Activated CD4-positive, CD25-positive, alpha-beta regulatory T cell treated with anti-CD3 and anti-CD28 coated beads, Interleukin-2, amount 50 U/mL, for 72 hours (primary cell): ENCODE measurements around the gene TRMT10C.
"Not testable (repeated sequence)": the region's sequence is repeated elsewhere in the genome, so short reads cannot be mapped to it uniquely, and the experiment has no call there.

Experiments
- DNase-seq: peaks from one replicate; pipeline ENCODE4 v3.0.0; 2021

TRMT10C gene

DNA sequence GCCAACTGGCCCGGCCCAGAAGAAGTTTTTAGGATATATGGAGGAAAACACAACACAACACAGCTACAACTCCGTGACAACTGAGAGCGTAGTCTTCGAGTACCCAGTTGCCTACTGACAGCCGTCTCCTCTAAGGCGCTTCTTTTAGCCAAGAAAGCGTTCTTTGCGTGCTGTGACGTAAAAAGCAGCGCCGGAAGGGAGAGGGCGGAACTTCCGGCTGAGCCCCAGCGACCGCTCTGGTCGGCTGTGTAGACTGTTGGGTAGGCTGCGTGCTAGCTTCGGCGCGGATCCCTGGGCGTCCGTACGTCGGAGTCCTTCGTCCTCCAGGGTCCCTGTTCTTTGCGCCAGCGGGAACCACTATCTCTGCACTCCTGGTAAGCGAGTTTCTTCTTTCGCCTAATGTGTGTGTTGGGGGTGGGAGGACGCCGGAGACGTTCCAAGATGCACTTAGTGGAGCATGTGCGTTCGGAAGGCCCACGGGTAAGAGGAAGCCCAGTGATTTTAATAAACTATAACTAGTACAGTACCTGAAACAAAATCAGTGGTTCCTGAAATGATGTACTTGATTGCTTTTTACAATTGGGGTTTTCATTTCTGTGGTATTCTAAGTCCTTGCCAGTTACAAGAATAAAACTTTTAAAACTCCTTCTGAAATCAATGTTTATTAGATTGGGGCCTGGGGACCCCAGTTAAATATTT is at the start of gene TRMT10C:
TRMT10C (plus strand) TSS at position 239 of the 699 bp plus-strand sequence. CDS start 2,914 bp downstream, outside the sequence.
- DNase-seq = peak; percentile 89

DNA sequence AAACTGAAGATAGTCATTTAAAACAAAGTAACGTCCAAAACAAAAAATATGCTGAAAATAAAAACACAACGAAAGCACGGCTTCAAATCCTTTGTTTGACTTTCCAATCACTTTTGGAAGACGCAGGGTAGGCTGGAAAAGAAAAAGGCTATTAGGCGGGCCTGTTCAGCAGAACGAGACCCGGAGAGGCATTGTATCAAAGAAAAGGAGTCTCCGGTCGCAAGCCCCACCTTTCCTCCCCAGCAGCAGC is 49.3 kb upstream of the TRMT10C start:
- DNase-seq = no peak

DNA sequence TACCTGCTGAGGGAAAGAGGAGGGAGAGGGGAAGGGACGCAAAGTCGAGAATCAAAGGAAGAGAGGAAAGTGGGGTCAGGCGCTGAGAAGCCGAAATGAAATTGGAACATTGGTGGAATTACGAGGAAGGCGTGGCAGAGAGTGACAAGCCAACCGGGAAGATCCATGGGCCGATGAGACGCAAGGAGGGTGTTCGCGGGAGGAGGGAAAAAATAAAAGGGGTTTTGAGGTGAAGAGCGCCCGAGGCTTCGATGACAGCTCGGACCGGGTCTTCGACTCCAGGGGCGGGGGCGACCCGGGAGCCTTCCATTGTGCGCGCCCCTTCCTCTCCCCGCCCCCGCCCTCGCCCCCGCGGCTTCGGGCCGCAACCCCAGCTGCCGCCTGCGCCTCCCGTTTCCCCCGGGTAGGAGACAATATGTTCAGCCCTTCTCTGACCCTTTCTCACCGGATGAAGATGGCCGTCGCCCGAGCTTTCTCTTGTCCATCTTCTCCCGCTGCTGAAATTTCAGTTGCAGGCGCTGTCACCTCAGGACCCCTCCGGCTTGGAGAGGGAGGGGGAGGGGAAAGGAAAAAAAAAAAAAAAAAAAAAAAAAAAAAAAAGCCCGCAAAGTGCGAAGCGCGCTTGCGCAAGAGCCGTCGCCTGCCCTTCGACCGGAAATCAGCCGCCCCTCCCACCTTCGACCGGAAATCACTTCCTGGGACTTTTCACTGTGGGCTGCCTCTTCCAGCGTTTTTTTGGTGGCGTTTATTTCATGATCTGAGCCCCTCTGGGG is 48.8 kb upstream of the TRMT10C start, which contains the start of gene SENP7:
SENP7 (minus strand) TSS at position 567 of the 773 bp plus-strand sequence; CDS start at position 485, 82 bp downstream.
- peak; percentile 74 for DNase-seq

DNA sequence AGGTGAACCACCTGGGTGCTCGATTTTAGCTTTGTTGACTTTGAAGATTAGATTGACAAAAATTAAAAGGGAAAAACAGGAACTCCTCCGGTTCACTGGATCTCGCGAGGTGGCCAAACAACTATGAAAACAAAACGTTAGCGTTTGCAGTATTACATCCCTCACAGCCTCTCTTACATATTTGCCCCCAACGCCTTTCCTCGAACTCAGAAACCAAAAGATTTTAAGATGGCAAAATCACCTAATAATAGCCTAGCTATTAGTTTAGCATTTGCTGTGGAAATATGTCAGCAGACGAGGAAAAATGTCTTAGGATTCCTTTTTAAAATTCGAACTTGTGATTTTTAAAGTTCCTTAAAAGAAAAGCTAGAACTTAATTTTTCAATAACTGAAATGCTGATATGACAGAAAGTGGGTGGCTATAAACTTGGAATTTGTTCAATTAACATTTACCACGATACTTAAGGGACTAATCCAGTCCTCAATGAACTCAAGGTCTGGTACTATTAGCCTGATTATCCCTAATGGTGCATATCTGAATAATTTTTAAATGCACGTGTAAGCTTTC is 48.2 kb upstream of the TRMT10C start:
- DNase-seq = no peak

DNA sequence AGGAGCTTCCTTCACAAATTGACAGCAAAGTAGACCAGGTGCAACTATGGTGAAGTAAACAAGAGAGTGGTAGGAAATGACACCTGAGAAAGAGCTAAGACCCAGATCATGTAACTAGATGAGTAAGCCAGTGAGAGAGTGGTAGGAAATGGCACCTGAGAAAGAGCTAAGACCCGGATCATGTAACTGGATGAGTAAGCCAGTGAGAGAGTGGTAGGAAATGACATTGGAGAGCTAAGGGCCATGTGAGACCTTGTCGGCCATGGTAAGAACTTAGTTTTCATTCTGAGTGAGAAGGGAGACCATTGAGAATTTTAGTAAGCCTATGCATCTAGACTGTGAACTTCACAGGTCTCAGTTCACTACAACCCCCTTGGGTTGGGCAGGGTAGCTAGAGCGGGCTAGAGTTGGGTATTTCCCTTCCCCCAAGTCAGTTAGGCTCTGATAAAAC is 43.2 kb upstream of the TRMT10C start:
- DNase-seq = peak; percentile 50

DNA sequence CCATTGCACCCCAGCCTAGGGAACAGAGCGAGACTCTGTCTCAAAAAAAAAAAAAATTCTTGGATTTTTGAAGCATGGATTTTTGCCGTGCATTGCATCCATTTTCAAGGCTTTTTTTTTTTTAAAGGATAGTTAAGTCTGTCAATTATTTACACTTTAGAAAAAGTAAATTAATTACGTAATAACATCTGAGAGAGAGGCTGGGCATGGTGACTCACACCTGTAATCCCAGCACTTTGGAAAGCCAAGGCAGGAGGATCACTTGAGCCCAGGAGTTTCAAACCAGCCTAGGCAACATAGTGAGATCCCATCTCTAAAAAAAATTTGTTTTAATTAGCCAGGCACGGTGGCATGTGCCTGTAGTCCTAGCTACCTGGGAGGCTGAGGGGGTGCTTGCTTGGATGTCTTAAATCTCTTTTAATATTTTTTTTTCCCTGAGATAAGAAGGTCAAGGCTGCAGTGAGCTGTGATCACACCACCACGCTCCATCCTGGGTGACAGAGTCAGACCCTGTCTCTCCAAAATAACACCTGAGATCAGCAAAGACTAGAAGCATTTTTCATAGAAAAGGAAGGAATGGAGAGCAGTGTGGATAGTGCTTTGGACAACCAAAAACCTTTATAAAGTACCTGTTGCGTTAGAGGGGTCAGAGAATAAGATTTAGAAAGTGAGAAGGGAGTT is 41.8 kb upstream of the TRMT10C start:
- DNase-seq = no peak

DNA sequence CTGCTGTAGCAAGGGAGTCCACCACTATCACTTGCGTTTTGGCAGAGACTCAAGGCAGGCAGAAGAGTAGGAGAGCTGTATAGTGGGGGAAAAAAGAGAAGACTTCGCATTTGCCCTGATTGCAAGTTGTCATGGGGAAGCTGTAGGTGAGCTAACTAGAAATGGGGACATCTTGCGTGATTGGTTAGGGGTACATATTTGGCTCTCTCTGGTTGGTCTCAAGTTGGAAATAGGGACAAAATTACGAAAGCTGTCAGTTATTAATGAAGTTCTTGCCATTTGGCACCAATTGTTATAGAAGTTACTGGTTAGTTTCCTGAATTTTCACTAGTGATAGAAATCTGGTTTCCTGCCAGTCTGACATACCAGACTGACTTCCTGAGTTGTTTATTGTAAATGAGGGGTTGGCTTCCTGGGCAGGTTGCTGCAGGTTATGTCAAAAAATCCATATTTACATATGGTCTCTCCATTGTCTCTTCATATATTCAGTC is 40.4 kb upstream of the TRMT10C start:
- DNase-seq = no peak

DNA sequence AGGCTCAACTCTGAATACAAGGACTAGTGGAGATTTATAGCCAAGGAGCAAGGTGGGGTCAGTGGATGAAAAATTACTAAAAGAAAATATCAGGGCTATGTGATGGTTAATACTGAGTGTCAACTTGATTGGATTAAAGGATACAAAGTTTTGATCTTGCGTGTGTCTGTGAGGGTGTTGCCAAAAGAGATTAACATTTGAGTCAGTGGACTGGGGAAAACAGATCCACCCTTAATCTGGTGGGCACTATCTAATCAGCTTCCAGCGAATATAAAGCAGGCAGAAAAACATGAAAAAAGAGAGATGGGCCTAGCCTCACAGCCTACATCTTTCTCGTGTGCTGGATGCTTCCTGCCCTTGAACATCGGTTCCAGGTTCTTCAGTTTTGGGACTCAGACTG is 34.2 kb upstream of the TRMT10C start:
- no peak for DNase-seq

DNA sequence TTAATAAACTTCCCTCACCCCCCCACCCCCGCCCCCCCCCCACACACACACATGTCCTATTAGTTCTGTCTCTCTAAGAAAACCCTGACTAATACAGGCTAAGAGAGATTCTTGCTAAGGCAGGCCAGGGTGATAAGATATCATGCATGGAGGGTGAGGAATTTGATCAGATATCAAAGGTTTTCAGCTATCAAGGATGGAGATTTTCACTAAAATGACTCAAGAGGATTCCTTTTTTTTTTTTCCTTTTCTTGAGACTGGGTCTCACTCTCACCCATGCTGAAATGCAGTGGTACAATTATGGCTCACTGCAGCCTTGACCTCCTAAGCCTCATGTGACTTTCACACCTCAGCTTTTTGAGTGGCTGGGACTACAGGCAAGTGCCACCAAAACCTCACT is 33.8 kb upstream of the TRMT10C start:
- DNase-seq = no peak

DNA sequence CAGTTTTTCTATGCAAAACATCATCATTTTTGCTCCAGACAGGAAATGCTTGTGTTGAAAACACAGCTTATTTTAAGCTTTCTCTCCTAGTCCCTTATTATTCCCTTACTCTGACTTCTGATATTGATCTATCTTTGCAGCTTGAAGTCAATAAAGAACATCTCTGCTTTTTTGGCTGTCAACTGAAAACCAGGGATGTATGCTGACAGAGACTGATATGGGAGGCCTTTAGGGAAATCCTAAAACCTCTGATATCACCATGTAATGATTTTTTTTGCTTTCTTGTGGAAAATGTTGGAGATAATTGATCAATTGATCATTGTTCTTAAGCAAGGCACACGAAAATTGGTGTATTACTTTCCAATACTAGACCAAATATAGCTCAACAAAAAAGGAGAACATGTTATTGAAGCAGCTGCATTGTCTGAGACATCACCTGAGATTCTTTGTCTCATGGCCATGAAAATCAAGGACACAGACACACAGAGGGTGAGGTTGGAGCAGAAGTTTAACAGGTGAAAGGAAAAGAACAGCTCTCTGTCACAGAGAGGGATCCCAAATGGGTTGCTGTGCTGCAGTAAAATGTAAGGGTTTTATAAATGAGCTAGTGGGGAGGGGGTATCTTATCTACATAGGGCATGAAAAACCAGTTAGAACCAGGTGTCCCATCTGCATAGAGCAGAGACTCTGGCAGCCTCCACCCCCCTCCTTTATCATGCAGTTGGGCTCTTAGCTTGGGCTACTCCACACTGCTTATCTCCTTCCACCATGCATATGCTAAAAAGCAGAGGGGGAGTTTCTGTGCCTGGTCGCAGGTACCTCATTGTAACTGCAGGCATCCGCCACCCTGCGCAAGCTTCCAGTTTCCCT is 31.6 kb upstream of the TRMT10C start:
- no peak for DNase-seq

DNA sequence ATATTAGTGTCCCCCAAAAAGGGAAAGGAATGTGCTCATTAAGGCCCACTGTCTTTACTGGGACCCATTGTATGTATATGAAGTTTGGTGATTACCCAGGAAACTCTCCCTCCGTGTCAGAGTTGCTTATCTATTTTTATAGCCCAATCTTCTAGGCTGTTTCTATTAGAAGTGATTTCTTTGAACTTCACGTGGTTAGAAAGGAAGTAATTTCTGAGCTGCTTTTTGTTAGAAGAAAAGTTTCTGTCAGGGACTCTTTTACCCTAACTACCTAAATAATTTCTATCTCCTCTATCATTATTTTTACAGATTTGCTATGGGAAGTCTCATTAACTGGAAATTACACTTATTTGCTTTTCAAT is 31.0 kb upstream of the TRMT10C start:
- DNase-seq = no peak

DNA sequence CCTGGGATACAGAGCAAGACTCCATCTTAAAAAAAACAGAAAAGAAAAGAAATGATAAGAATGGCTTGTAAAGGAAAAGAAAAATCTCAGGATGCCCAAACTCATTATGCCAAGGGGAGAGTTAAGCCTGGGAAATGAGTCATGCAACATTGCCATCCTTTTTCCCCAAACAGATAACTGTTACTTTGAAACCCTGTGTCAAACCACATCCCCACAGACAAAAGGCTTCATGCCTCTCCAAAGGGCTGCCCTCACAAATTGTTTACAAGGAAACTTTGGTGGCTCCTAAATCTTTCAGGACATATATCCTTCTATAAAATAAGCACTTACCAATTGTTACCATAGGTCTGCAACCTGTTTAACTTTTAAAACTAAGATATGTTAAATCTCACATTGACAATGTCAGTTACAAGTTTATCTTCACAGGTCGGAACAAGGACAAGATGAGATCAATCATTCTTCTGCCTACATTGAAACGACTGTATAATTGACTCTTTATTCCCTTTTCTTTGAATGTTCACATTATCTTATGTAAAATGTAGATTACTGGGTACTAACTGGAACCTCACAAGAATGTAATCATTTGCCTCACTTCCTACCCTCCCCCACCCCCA is 30.1 kb upstream of the TRMT10C start:
- DNase-seq = no peak

DNA sequence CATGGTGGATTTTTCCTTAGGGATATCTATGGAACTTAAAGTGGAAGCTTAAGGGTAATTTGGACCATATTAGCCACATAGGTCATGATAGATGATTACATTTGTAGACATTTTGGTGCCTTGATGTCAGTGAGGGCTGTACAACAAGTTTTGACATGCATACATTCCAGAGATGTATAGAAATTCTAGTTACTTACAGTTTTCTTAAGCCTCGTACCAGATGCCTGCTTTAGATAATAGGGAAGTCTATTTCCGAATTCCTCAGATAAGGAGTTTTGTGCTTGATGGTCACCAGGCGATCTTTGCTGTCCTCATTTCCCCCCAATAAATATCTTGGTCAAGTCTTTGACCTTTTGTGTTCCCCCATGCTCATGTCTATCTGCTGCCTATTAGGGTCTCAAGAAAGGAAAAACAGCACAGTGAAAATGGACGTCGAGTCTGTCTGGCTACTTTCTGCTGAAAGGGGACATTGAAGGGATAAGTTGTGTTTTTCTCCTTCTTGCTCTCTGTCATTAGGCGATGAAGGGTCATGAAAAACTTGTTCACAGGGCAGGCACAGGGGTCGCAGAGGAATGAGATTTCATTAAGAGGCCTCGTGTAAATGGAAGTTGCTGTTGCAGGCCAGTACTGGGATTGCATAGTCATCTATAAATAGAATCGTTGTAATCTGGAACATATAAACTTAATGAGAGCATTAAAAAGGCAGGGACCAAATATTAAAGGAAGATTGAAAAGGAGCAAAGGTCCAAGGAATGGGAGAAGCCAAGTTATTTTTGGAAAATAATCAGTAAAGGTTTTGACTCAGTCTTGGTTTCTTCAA is 28.7 kb upstream of the TRMT10C start:
- no peak for DNase-seq

DNA sequence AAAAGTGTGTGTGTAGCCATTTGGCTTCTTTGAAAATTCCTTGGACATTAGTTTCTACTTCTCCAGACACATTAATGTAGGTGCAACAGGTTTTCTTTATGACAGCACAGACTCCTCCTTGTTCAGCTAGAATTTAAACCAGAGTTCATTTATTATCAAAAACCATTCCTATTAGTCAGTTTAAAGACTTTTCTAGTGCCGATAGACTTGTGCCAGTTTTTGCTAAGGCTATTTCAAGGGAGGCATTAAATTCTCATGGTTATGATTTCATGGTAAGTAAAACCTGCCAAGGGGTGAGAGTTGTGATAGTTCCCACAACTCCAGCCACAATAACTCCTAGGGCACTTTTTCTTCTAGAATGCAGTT is 28.1 kb upstream of the TRMT10C start:
- DNase-seq = no peak

DNA sequence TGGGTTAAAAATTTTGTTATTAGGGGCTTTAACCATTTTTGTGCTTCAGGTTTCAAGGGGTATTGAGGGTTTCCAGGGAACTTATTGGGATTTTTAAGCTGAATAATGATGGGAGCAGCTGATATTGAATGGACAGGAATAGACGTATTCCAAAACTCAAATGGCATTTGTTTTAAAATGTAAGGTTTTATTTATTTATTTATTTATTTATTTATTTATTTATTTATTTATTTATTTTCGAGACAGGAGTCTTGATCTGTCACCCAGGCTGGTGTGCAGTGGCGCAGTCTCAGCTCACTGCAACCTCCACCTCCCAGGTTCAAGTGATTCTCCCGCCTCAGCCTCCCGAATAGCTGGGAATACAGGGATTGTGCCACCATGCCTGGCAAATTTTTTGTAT is 26.4 kb upstream of the TRMT10C start:
- DNase-seq = no peak

DNA sequence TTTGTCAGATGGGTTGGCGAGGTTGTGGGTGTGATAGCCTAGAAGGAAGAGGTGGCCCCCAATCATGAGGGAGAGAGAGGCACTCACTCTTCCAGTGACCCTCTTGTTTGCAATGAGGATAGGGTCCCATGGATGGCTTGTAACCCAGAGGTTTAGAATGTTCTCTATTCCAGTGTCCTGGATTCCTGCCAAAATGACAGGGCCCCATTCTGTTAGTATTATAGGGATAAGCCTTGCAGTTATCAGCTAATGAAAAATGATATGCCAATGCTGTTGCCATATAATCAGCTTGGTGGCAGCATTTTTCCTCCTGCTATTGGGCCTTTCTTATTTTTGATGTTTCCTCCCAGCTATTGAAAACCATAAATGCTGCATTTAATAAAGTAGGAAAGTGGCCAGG is 25.4 kb upstream of the TRMT10C start:
- DNase-seq = no peak

DNA sequence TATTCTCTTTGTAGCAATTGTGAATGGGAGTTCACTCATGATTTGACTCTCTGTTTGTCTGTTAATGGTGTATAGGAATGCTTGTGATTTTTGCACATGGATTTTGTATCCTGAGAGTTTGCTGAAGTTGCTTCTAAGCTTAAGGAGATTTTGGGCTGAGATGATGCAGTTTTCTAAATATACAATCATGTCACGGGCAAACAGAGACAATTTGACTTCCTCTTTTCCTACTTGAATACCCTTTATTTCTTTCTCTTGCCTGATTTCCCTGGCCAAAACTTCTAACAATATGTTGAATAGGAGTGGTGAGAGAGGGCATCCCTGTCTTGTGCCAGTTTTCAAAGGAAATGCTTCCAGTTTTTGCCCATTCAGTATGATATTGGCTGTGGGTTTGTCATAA is 24.7 kb upstream of the TRMT10C start:
- not testable (repeated sequence) for DNase-seq

DNA sequence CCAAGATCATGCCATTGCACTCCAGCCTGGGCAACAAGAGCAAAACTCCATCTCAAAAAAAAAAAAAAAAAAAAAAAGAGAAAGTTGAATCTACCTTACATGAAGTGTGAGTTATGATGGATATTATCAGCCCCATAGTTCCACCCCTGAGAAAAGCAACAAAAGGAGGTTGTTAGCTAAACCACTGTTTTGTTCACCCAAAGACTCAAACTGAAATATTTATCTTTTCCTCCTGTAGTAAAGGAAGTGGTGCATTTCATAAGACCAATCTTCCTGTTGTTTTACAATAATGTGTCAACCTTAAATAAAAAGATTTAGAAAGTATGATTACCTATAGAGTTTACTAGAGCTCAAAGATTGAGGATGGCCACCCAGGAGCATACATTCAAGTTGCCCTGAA is 18.7 kb upstream of the TRMT10C start:
- no peak for DNase-seq

DNA sequence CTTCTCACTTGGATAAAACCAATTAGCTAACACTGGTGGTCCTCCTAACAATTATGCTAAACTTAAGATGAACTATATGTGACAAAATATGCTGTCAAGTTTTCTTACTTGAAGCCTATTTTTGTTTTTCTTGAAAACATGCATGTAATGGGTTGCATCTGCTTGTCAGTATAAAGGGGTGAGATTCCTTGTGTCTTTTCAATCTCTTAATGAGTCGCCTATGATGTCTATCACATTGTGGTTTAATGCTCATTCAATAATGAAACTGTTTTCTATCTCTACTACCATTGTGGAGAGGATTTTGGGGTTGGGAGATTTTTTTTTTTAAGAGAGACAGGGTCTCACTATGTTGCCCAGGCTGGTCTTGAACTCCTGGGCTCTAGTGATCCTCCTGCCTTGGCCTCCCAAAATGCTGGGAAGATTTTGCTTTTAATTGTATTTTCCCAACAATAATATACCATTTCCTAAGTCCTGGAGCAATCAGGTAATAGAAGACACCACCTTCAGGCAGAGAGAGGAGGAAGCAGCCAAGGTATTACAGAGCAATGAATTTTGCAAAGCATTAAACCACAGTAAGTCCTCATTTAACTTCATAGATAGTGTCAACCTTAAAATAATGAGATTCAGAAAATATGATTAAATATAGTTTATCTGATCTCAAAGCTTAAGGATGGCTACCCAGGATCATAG is 17.4 kb upstream of the TRMT10C start:
- DNase-seq = no peak

DNA sequence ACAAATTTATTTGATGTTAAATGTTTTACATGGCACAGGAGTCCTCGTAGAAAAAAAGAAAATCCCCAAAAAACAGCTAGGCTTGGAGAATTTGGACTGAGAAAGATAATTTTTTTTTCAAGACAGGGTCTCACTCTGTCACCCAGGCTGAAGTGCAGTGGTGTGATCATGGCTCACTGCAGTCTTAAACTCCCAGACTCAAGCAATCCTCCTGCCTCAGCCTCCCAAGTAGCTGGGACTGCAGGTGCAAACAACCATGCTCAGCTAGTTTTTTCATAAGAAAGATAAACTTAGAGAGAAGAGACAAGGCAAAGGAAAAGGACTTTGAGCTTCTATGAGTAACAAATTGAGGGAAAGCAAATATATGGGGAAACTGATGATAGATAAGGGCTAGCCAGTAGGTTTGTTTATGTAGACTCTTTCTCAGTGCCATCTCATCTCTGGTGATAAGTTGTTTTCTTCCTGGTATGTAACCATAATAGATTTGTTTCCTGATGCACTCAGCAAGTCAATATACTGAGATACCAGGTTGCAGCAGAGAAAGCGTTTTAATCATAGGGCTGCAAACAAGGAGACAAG is 13.1 kb upstream of the TRMT10C start:
- no peak for DNase-seq
